ENCODE measurements around the gene OVAAL.

DNA sequence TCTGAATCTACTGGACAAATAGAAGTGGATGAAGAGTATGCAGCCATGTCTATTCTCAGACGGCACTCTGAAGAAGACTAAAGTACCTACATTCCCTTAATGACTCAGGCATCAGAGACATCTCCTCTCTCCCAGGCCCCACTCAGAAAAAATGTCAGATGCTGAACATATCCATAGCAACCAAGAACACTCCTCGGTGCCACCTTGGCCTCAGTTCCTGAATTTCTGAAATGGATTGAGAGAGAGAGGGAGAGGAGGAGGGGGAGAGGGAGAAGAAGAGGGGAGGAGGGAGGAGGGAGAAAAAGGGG is 16.0 kb upstream of the OVAAL start:
- TF ChIP-seq EZH2 (optimal IDR thresholded peaks at IDR 0.05; ENCODE audit: low read depth, low read length) (no peak), EZH2phosphoT487 (IDR thresholded peaks at IDR 0.05; ENCODE audit: low read length) (no peak)
- TF ChIP-seq, protein P1, sequence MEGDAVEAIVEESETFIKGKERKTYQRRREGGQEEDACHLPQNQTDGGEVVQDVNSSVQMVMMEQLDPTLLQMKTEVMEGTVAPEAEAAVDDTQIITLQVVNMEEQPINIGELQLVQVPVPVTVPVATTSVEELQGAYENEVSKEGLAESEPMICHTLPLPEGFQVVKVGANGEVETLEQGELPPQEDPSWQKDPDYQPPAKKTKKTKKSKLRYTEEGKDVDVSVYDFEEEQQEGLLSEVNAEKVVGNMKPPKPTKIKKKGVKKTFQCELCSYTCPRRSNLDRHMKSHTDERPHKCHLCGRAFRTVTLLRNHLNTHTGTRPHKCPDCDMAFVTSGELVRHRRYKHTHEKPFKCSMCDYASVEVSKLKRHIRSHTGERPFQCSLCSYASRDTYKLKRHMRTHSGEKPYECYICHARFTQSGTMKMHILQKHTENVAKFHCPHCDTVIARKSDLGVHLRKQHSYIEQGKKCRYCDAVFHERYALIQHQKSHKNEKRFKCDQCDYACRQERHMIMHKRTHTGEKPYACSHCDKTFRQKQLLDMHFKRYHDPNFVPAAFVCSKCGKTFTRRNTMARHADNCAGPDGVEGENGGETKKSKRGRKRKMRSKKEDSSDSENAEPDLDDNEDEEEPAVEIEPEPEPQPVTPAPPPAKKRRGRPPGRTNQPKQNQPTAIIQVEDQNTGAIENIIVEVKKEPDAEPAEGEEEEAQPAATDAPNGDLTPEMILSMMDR (IDR thresholded peaks at IDR 0.05; ENCODE audit: low read length), result no peak
